ENCODE results near the gene METTL6.
"Not testable (repeated sequence)": the region's sequence is repeated elsewhere in the genome, so short reads cannot be mapped to it uniquely, and the experiment has no call there.

Gene METTL6

GRCh38 chr3:15428539-15428938, 1.2 kb upstream of the METTL6 start:
- no peaks in the 10 kb centered on the region for H3K27me3 ChIP-seq (ENCODE audit: control insufficient read depth, insufficient read depth, low read length)
- peaks cover 29% of the 10 kb centered on the region for H3K36me3 ChIP-seq (ENCODE audit: control insufficient read depth, low read depth, low read length)
- H3K27ac ChIP-seq (ENCODE audit: low read length), result no peak overlapping the region
- peak overlapping the region; percentile 68 for H3K9ac ChIP-seq (ENCODE audit: low read length)
- peaks cover 3% of the 10 kb centered on the region for H3K4me1 ChIP-seq (ENCODE audit: control insufficient read depth, low read depth, low read length)
- H3K4me3 ChIP-seq (ENCODE audit: low read length), result peak overlapping the region; percentile 91
- no peaks in the 10 kb centered on the region for H3K9me3 ChIP-seq (ENCODE audit: control insufficient read depth, low read depth, low read length)

GRCh38 chr3:15427981-15428380, 637 bp upstream of the METTL6 start:
- H3K9me3 ChIP-seq (ENCODE audit: control insufficient read depth, low read depth, low read length), result no peaks in the 10 kb centered on the region
- H3K27me3 ChIP-seq (ENCODE audit: control insufficient read depth, insufficient read depth, low read length), result no peaks in the 10 kb centered on the region
- peaks cover 3% of the 10 kb centered on the region for H3K4me1 ChIP-seq (ENCODE audit: control insufficient read depth, low read depth, low read length)
- H3K27ac ChIP-seq (ENCODE audit: low read length), result no peak overlapping the region
- peak overlapping the region; percentile 91 for H3K4me3 ChIP-seq (ENCODE audit: low read length)
- peak overlapping the region; percentile 68 for H3K9ac ChIP-seq (ENCODE audit: low read length)
- peaks cover 24% of the 10 kb centered on the region for H3K36me3 ChIP-seq (ENCODE audit: control insufficient read depth, low read depth, low read length)

- Histone ChIP-seq H3K9ac (ENCODE audit: low read length) (peak overlapping the region; percentile 68), H3K9me3 (ENCODE audit: control insufficient read depth, low read depth, low read length) (no peaks in the 10 kb centered on the region), H3K4me1 (ENCODE audit: control insufficient read depth, low read depth, low read length) (peaks cover 3% of the 10 kb centered on the region), H3K27ac (ENCODE audit: low read length) (no peak overlapping the region), H3K4me3 (ENCODE audit: low read length) (peak overlapping the region; percentile 91), H3K27me3 (ENCODE audit: control insufficient read depth, insufficient read depth, low read length) (no peaks in the 10 kb centered on the region), H3K36me3 (ENCODE audit: control insufficient read depth, low read depth, low read length) (peaks cover 21% of the 10 kb centered on the region)
Measured at GRCh38 chr3:15426579-15427118, 695 bp downstream of the METTL6 start.

- Histone ChIP-seq H3K27ac (ENCODE audit: low read length) (no peak overlapping the region), H3K27me3 (ENCODE audit: control insufficient read depth, insufficient read depth, low read length) (no peaks in the 10 kb centered on the region), H3K36me3 (ENCODE audit: control insufficient read depth, low read depth, low read length) (peaks cover 37% of the 10 kb centered on the region), H3K9ac (ENCODE audit: low read length) (no peak overlapping the region), H3K4me3 (ENCODE audit: low read length) (no peak overlapping the region), H3K4me1 (ENCODE audit: control insufficient read depth, low read depth, low read length) (no peaks in the 10 kb centered on the region), H3K9me3 (ENCODE audit: control insufficient read depth, low read depth, low read length) (no peaks in the 10 kb centered on the region)
Measured at GRCh38 chr3:15420871-15421270, 6.5 kb downstream of the METTL6 start.

GRCh38 chr3:15410966-15411365, 16.4 kb downstream of the METTL6 start:
- H3K27me3 ChIP-seq (ENCODE audit: control insufficient read depth, insufficient read depth, low read length); H3K9me3 ChIP-seq (ENCODE audit: control insufficient read depth, low read depth, low read length); H3K27ac ChIP-seq (ENCODE audit: low read length); H3K4me3 ChIP-seq (ENCODE audit: low read length); H3K9ac ChIP-seq (ENCODE audit: low read length); H3K4me1 ChIP-seq (ENCODE audit: control insufficient read depth, low read depth, low read length): not testable (repeated sequence)
- peaks cover 38% of the 10 kb centered on the region for H3K36me3 ChIP-seq (ENCODE audit: control insufficient read depth, low read depth, low read length)

GRCh38 chr3:15409774-15410173, 17.6 kb downstream of the METTL6 start:
- H3K36me3 ChIP-seq (ENCODE audit: control insufficient read depth, low read depth, low read length), result peaks cover 26% of the 10 kb centered on the region
- H3K9ac ChIP-seq (ENCODE audit: low read length), result no peak overlapping the region
- no peaks in the 10 kb centered on the region for H3K27me3 ChIP-seq (ENCODE audit: control insufficient read depth, insufficient read depth, low read length)
- no peaks in the 10 kb centered on the region for H3K4me1 ChIP-seq (ENCODE audit: control insufficient read depth, low read depth, low read length)
- H3K27ac ChIP-seq (ENCODE audit: low read length), result no peak overlapping the region
- H3K4me3 ChIP-seq (ENCODE audit: low read length), result no peak overlapping the region
- no peaks in the 10 kb centered on the region for H3K9me3 ChIP-seq (ENCODE audit: control insufficient read depth, low read depth, low read length)

GRCh38 chr3:15409239-15409638, 18.1 kb downstream of the METTL6 start:
- Histone ChIP-seq H3K9ac (ENCODE audit: low read length) (no peak overlapping the region), H3K4me1 (ENCODE audit: control insufficient read depth, low read depth, low read length) (no peaks in the 10 kb centered on the region), H3K4me3 (ENCODE audit: low read length) (no peak overlapping the region), H3K27ac (ENCODE audit: low read length) (no peak overlapping the region), H3K36me3 (ENCODE audit: control insufficient read depth, low read depth, low read length) (peaks cover 21% of the 10 kb centered on the region), H3K27me3 (ENCODE audit: control insufficient read depth, insufficient read depth, low read length) (no peaks in the 10 kb centered on the region), H3K9me3 (ENCODE audit: control insufficient read depth, low read depth, low read length) (no peaks in the 10 kb centered on the region)

GRCh38 chr3:15405448-15406050, 21.8 kb downstream of the METTL6 start:
- H3K4me1 ChIP-seq (ENCODE audit: control insufficient read depth, low read depth, low read length), result no peaks in the 10 kb centered on the region
- H3K27ac ChIP-seq (ENCODE audit: low read length), result no peak overlapping the region
- no peaks in the 10 kb centered on the region for H3K27me3 ChIP-seq (ENCODE audit: control insufficient read depth, insufficient read depth, low read length)
- no peaks in the 10 kb centered on the region for H3K36me3 ChIP-seq (ENCODE audit: control insufficient read depth, low read depth, low read length)
- H3K4me3 ChIP-seq (ENCODE audit: low read length), result no peak overlapping the region
- no peaks in the 10 kb centered on the region for H3K9me3 ChIP-seq (ENCODE audit: control insufficient read depth, low read depth, low read length)
- H3K9ac ChIP-seq (ENCODE audit: low read length), result no peak overlapping the region

- Histone ChIP-seq H3K27ac (ENCODE audit: low read length) (no peak overlapping the region), H3K9me3 (ENCODE audit: control insufficient read depth, low read depth, low read length) (no peaks in the 10 kb centered on the region), H3K4me1 (ENCODE audit: control insufficient read depth, low read depth, low read length) (no peaks in the 10 kb centered on the region), H3K36me3 (ENCODE audit: control insufficient read depth, low read depth, low read length) (no peaks in the 10 kb centered on the region), H3K9ac (ENCODE audit: low read length) (no peak overlapping the region), H3K4me3 (ENCODE audit: low read length) (no peak overlapping the region), H3K27me3 (ENCODE audit: control insufficient read depth, insufficient read depth, low read length) (no peaks in the 10 kb centered on the region)
Measured at GRCh38 chr3:15404767-15405166, 22.6 kb downstream of the METTL6 start.

GRCh38 chr3:15403965-15404364, 23.4 kb downstream of the METTL6 start:
- Histone ChIP-seq H3K27me3 (ENCODE audit: control insufficient read depth, insufficient read depth, low read length) (no peaks in the 10 kb centered on the region), H3K9ac (ENCODE audit: low read length) (no peak overlapping the region), H3K9me3 (ENCODE audit: control insufficient read depth, low read depth, low read length) (no peaks in the 10 kb centered on the region), H3K27ac (ENCODE audit: low read length) (no peak overlapping the region), H3K36me3 (ENCODE audit: control insufficient read depth, low read depth, low read length) (no peaks in the 10 kb centered on the region), H3K4me3 (ENCODE audit: low read length) (no peak overlapping the region), H3K4me1 (ENCODE audit: control insufficient read depth, low read depth, low read length) (no peaks in the 10 kb centered on the region)

GRCh38 chr3:15403495-15403894, 23.8 kb downstream of the METTL6 start:
- Histone ChIP-seq H3K9me3 (ENCODE audit: control insufficient read depth, low read depth, low read length) (no peaks in the 10 kb centered on the region), H3K9ac (ENCODE audit: low read length) (no peak overlapping the region), H3K27me3 (ENCODE audit: control insufficient read depth, insufficient read depth, low read length) (no peaks in the 10 kb centered on the region), H3K27ac (ENCODE audit: low read length) (no peak overlapping the region), H3K36me3 (ENCODE audit: control insufficient read depth, low read depth, low read length) (no peaks in the 10 kb centered on the region), H3K4me1 (ENCODE audit: control insufficient read depth, low read depth, low read length) (no peaks in the 10 kb centered on the region), H3K4me3 (ENCODE audit: low read length) (no peak overlapping the region)

- Histone ChIP-seq H3K27me3 (ENCODE audit: control insufficient read depth, insufficient read depth, low read length) (no peaks in the 10 kb centered on the region), H3K36me3 (ENCODE audit: control insufficient read depth, low read depth, low read length) (no peaks in the 10 kb centered on the region), H3K4me1 (ENCODE audit: control insufficient read depth, low read depth, low read length) (no peaks in the 10 kb centered on the region), H3K9me3 (ENCODE audit: control insufficient read depth, low read depth, low read length) (no peaks in the 10 kb centered on the region), H3K9ac (ENCODE audit: low read length) (no peak overlapping the region), H3K27ac (ENCODE audit: low read length) (no peak overlapping the region), H3K4me3 (ENCODE audit: low read length) (no peak overlapping the region)
Measured at GRCh38 chr3:15401936-15402335, 25.4 kb downstream of the METTL6 start.
